H54 (cell line): ENCODE data around the gene KHDC4.
"Not testable (repeated sequence)": the region's sequence is repeated elsewhere in the genome, so short reads cannot be mapped to it uniquely, and the experiment has no call there.

Source experiments
- DNase-seq: peaks from one replicate; pipeline ENCODE4 v3.0.0; 2011; ENCODE audit warnings: low spot score, mixed read lengths; ENCODE audit not compliant: insufficient read length
- FAIRE-seq: peaks from 3 replicates; lab custom pipeline; 2011; peaks lifted over from hg19 to GRCh38; lab: Jason Lieb, UNC
- POLR2A ChIP-seq: IDR thresholded peaks from 2 replicates; pipeline ENCODE4 v1.6.1; 2011; ENCODE audit warnings: low read depth, mild to moderate bottlenecking, low read length

KHDC4 gene

GRCh38 chr1:155941845-155942531, 7.8 kb upstream of the KHDC4 start:
- TF ChIP-seq POLR2A = no peak
- DNase-seq = no peak
- no peak for FAIRE-seq

GRCh38 chr1:155940993-155941844, 7.0 kb upstream of the KHDC4 start, which contains the start of gene RXFP4:
TSS of gene RXFP4 (plus strand) at chr1:155941638. CDS start at chr1:155941710, 72 bp downstream.
- no peak for FAIRE-seq
- no peak for DNase-seq
- TF ChIP-seq POLR2A = no peak

GRCh38 chr1:155940482-155940992, 6.3 kb upstream of the KHDC4 start:
- DNase-seq = peak; percentile 61
- TF ChIP-seq POLR2A = 0 out of 2 replicates have a peak, but pooled peaks have one; percentile 31
- peak; percentile 82 for FAIRE-seq

- no peak for DNase-seq
- no peak for FAIRE-seq
- TF ChIP-seq POLR2A = no peak
Observed at GRCh38 chr1:155938220-155938627, 4.0 kb upstream of the KHDC4 start.

GRCh38 chr1:155934936-155935590, 850 bp upstream of the KHDC4 start:
- FAIRE-seq (no peak), DNase-seq (no peak)
- no peak for TF ChIP-seq POLR2A

GRCh38 chr1:155933591-155934096, 569 bp downstream of the KHDC4 start:
- TF ChIP-seq POLR2A = no peak
- FAIRE-seq (no peak), DNase-seq (no peak)

- FAIRE-seq (no peak), DNase-seq (no peak)
- no peak for TF ChIP-seq POLR2A
Observed at GRCh38 chr1:155932487-155932886, 1.7 kb downstream of the KHDC4 start.

GRCh38 chr1:155932081-155932480, 2.1 kb downstream of the KHDC4 start:
- FAIRE-seq (no peak), DNase-seq (no peak)
- TF ChIP-seq POLR2A = no peak

- DNase-seq = no peak
- no peak for FAIRE-seq
- no peak for TF ChIP-seq POLR2A
Observed at GRCh38 chr1:155931332-155932038, 2.7 kb downstream of the KHDC4 start.

- not testable (repeated sequence) for DNase-seq, FAIRE-seq
Observed at GRCh38 chr1:155930725-155931124, 3.5 kb downstream of the KHDC4 start.

GRCh38 chr1:155929057-155929456, 5.2 kb downstream of the KHDC4 start:
- no peak for TF ChIP-seq POLR2A
- FAIRE-seq = no peak
- no peak for DNase-seq

- DNase-seq = no peak
- TF ChIP-seq POLR2A = no peak
Observed at GRCh38 chr1:155925506-155925905, 8.7 kb downstream of the KHDC4 start.

GRCh38 chr1:155920717-155921116, 13.5 kb downstream of the KHDC4 start:
- no peak for TF ChIP-seq POLR2A
- DNase-seq (no peak), FAIRE-seq (no peak)

More at GRCh38 chr1:155925506-155925905, 8.7 kb downstream of the KHDC4 start:
- FAIRE-seq = no peak
